SK-N-DZ (cell line): ENCODE results near the gene BMPER.
"Not testable (repeated sequence)": the region's sequence is repeated elsewhere in the genome, so short reads cannot be mapped to it uniquely, and the experiment has no call there.

Experiments
- DNase-seq: peaks from one replicate; pipeline ENCODE4 v3.0.0-alpha.2; 2015; ENCODE audit warnings: low spot score

The BMPER gene

GRCh38 chr7:34168013-34168412 lies 262.7 kb downstream of the BMPER start:
- DNase-seq: no peak

- not testable (repeated sequence) for DNase-seq
Observed at GRCh38 chr7:34174688-34175616, 269.6 kb downstream of the BMPER start.

GRCh38 chr7:34175837-34176236 lies 270.5 kb downstream of the BMPER start:
- DNase-seq: no peak

GRCh38 chr7:34177476-34177875 lies 272.1 kb downstream of the BMPER start:
- DNase-seq: no peak

- no peak for DNase-seq
Observed at GRCh38 chr7:34181271-34181958, 276.1 kb downstream of the BMPER start.

- DNase-seq: no peak
Observed at GRCh38 chr7:34184466-34184865, 279.1 kb downstream of the BMPER start.

GRCh38 chr7:34187798-34188307 lies 282.5 kb downstream of the BMPER start:
- DNase-seq: no peak

- no peak for DNase-seq
Observed at GRCh38 chr7:34189031-34189430, 283.7 kb downstream of the BMPER start.

GRCh38 chr7:34190299-34190698 lies 285.0 kb downstream of the BMPER start:
- no peak for DNase-seq

- DNase-seq: no peak
Observed at GRCh38 chr7:34191162-34191561, 285.8 kb downstream of the BMPER start.

- no peak for DNase-seq
Observed at GRCh38 chr7:34191771-34192479, 286.6 kb downstream of the BMPER start.

GRCh38 chr7:34192906-34193305 lies 287.6 kb downstream of the BMPER start:
- DNase-seq: no peak

GRCh38 chr7:34198231-34198641 lies 292.9 kb downstream of the BMPER start:
- DNase-seq: no peak
